Measurements from ENCODE around the gene ESRRA. TPM values are rescaled to one million over a fixed set of nuclear protein-coding genes. Genes with fewer than 3 reads are reported as not detected.
A peak's percentile ranks its signal among the peaks of the same experiment; 100 is the strongest.

ESRRA gene
- total and polyA plus RNA-seq, 10 of the 15 experiments (the other 5 are each of a cell fraction or from before 2014, with no cell fraction given) = 0.32 to 48.9 (median 12.6) TPM

- no peak for TF ChIP-seq ZBTB4 (CRISPR knock-in tag; IDR thresholded peaks at IDR 0.05)
- TF ChIP-seq PAX5 (IDR thresholded peaks at IDR 0.05; ENCODE audit: borderline replicate concordance, low read depth, low read length) = peak; percentile 62; the same call in 1 of the 2 replicates
- TF ChIP-seq E4F1 (IDR thresholded peaks at IDR 0.05; ENCODE audit: borderline replicate concordance, partially characterized antibody) = peak; percentile 63
- peak; percentile 50; the same call in 1 of the 2 replicates for TF ChIP-seq SMAD5 (IDR thresholded peaks at IDR 0.05; ENCODE audit: low read depth)
- no peak for TF ChIP-seq BCLAF1 (IDR thresholded peaks at IDR 0.05)
- no peak for TF ChIP-seq USF2 (IDR thresholded peaks at IDR 0.05; ENCODE audit: borderline replicate concordance, low read depth, low read length)
- no peak for TF ChIP-seq ATF2 (IDR thresholded peaks at IDR 0.05; ENCODE audit: low read length)
- no peak for TF ChIP-seq SUZ12 (IDR thresholded peaks at IDR 0.05; ENCODE audit: unreplicated experiment)
- peak; percentile 57 for TF ChIP-seq DPF2 (IDR thresholded peaks at IDR 0.05)
- no peak for TF ChIP-seq CBX3 (IDR thresholded peaks at IDR 0.05; ENCODE audit: borderline replicate concordance, low read depth)
- no peak for TF ChIP-seq TARDBP (IDR thresholded peaks at IDR 0.05; ENCODE audit: borderline replicate concordance)
- TF ChIP-seq ELK1 (IDR thresholded peaks at IDR 0.05; ENCODE audit: low read depth, low read length) = no peak
- peak; percentile 83; the same call in 1 of the 2 replicates for TF ChIP-seq GABPA (IDR thresholded peaks at IDR 0.05; ENCODE audit: low read depth)
- peak; percentile 74; the same call in 1 of the 2 replicates for TF ChIP-seq CBFB (IDR thresholded peaks at IDR 0.05; ENCODE audit: low read depth)
- 0 out of 2 replicates have a peak, but pooled peaks have one; percentile 82 for TF ChIP-seq NBN (IDR thresholded peaks at IDR 0.05)
Observed at GRCh38 chr11:64339754-64340408, 34.6 kb downstream of the ESRRA start, which contains the start of gene CCDC88B (continued).
